ENCODE data around the gene USP3. TPM values are rescaled to one million over a fixed set of nuclear protein-coding genes. Genes with fewer than 3 reads are reported as not detected.

USP3 gene
- total and polyA plus RNA-seq, 9 of the 15 experiments (the other 6 are each of a cell fraction or from before 2014, with no cell fraction given): 17.3 to 54.3 (median 34.8) TPM

- TF ChIP-seq RBFOX2 (IDR thresholded peaks at IDR 0.05; ENCODE audit: low read depth, low read length): no peak
- TF ChIP-seq PYGO2 (tag; IDR thresholded peaks at IDR 0.05): no peak
- TF ChIP-seq TCFL5 (CRISPR knock-in tag; conservative IDR thresholded peaks at IDR 0.05): no peak
- TF ChIP-seq E2F1 (CRISPR knock-in tag; IDR thresholded peaks at IDR 0.05): no peak
- no peak for TF ChIP-seq IRF9 (tag; IDR thresholded peaks at IDR 0.05)
- no peak for TF ChIP-seq EZH2 (IDR thresholded peaks at IDR 0.05; ENCODE audit: borderline replicate concordance, low read depth, low read length)
- no peak for TF ChIP-seq NR0B1 (IDR thresholded peaks at IDR 0.05; ENCODE audit: partially characterized antibody)
- TF ChIP-seq TEAD1 (CRISPR knock-in tag; IDR thresholded peaks at IDR 0.05): no peak
- no peak for TF ChIP-seq JUN (IDR thresholded peaks at IDR 0.05; ENCODE audit: borderline replicate concordance, low read depth, low read length)
- TF ChIP-seq JUN (CRISPR knock-in tag; IDR thresholded peaks at IDR 0.05; ENCODE audit: borderline replicate concordance): no peak
- TF ChIP-seq DNMT1 (IDR thresholded peaks at IDR 0.05): no peak
- no peak for TF ChIP-seq PHF20 (IDR thresholded peaks at IDR 0.05; ENCODE audit: partially characterized antibody)
- TF ChIP-seq ZNF143 (CRISPR knock-in tag; IDR thresholded peaks at IDR 0.05): no peak
- TF ChIP-seq SMC3 (conservative IDR thresholded peaks at IDR 0.05; ENCODE audit: insufficient read depth, low read depth, low read length): peak; percentile 72
- no peak for TF ChIP-seq NR2C2 (CRISPR knock-in tag; IDR thresholded peaks at IDR 0.05)
- TF ChIP-seq NR2C2 (tag; IDR thresholded peaks at IDR 0.05): no peak
- no peak for TF ChIP-seq ZFPM2 (CRISPR knock-in tag; IDR thresholded peaks at IDR 0.05)
- TF ChIP-seq POLR2B (IDR thresholded peaks at IDR 0.05; ENCODE audit: low read depth, partially characterized antibody): no peak
- TF ChIP-seq CUX1 (CRISPR knock-in tag; IDR thresholded peaks at IDR 0.05): no peak
Measured at GRCh38 chr15:63487076-63487757, 17.2 kb upstream of the USP3 start (continued).

Measured in K562 (cell line).